ENCODE measurements around the gene RCSD1.

DNA sequence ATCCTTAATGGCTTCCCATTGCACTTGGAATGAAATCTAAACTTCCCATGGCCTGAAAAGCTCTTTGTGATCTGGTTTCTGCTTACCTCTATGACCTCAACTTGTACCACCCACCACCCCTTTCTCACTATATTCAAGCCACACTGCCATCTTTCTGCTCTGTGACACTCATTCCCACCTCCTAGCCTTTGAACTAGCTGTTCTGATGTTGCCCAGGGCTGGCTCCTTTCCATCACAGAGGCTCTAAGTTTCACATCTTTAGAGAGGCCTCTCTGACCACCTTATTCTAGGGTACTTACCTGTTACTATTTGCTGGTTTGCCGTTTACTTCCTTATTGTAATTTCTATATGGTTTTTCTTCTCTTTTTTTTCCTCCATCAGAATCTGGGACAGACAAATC lies 96.0 kb downstream of the RCSD1 start:
- TF ChIP-seq CTCF (IDR thresholded peaks at IDR 0.05) (no peak), POLR2A (IDR thresholded peaks at IDR 0.05; ENCODE audit: low read depth) (no peak), POLR2AphosphoS5 (IDR thresholded peaks at IDR 0.05) (no peak)
